Right ventricle myocardium superior (tissue), 1 donor: ENCODE measurements around the gene KRTAP4-8. TPM values are rescaled to one million over a fixed set of nuclear protein-coding genes. Genes with fewer than 3 reads are reported as not detected.
"Not testable (repeated sequence)": the region's sequence is repeated elsewhere in the genome, so short reads cannot be mapped to it uniquely, and the experiment has no call there.

Experiments
- ATAC-seq: fragments of 200-7000 bp; cut with Tn5 transposase; one replicate; pipeline ENCODE4 v1.9.1; 2020; ENCODE audit warnings: mild to moderate bottlenecking; ENCODE audit not compliant: poor library complexity
- DNase-seq: peaks from one replicate; pipeline ENCODE4 v3.0.0-alpha.2; 2020
- intact Hi-C: fragments of 100-400 bp; cut with DNase I; formaldehyde crosslinking; loops from one replicate; pipeline ENCODE4 v1.11.2; 2022
- total RNA-seq: library from RNA; stranded (reverse); fragmentation: NEBNext Ultra II Directional; extraction: Animal tissue kit (Norgen Biotek cat#: 25700); gene quantifications from one replicate; pipeline ENCODE4 v1.2.1, GENCODE V29; 2021
- donor health status: DM: no; HTN: yes; CAD: no; lungs with severe emphysema.

KRTAP4-8 gene
- total RNA-seq, 1 donor from 2014 or later: not detected

GRCh38 chr17:41116297-41116696 lies 18.4 kb upstream of the KRTAP4-8 start:
- intact Hi-C loops: no loop called here
- no peak for DNase-seq
- ATAC-seq: no peak

DNA sequence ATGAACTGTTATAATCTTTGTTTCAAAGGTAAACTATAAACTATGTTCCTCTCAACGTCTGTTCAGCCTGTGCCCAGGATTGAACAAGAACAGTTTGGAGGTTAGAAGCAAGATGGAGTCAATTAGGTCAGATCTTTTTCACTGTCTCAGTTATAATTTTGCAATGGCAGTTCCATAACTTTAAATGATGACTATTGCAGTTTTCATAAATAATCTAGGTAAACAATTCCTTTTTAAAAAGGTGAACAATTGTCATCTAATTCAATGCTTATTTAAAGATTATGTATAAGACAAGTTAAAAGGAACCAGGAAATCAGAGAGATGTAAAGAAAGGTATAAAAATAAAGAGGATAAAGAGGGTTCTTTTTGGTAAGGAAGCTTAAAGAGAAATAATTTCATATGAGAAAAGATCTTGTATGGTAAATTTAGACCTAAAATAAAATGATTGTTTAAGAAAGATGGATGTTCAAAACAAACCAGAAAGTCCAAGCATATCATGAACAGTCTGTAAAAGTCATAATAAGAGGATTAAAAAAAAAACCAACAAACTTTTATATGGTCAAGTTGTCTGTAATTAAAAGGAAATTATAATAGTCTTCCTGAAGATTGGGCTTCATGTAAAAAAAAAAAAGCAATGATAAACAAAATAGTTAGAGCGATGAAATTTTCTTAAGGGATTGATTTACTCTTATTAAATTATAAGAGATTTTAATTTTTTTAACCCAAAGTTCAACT lies 13.4 kb upstream of the KRTAP4-8 start:
- ATAC-seq (no peak), DNase-seq (no peak)
- intact Hi-C loops: no loop called here

DNA sequence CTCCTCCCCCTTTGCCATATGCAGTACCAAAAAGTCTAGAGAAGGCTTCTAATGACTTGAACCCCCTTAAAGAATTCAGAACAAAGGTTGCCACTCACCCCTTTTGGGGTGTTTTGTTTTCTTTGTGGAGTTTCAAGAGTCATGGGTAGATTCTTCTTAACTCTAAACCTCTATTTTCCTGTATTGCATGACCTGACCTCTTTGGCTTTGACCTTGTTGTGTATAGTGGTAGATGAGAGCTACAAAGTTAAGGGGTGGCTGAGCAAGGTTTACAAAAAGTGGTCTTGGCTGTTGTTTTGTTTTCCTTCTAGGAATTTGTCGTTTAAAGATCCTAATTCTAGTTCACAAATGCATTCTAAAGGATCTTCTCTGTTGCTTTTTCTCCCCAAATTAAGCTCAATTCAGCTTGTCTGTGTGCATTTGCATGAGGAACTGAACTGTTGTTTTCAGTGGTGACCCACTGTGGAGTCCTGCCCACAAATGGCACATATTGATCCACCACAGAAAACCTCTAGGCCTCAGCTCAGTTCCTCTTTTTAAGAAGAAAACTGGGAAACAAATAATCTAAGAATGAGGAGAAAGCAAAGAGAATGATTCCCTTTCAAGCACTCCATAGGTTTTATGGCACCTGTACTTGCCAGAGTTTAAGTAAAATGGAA lies 10.9 kb upstream of the KRTAP4-8 start:
- intact Hi-C loops, DNase-seq, ATAC-seq: not testable (repeated sequence)

DNA sequence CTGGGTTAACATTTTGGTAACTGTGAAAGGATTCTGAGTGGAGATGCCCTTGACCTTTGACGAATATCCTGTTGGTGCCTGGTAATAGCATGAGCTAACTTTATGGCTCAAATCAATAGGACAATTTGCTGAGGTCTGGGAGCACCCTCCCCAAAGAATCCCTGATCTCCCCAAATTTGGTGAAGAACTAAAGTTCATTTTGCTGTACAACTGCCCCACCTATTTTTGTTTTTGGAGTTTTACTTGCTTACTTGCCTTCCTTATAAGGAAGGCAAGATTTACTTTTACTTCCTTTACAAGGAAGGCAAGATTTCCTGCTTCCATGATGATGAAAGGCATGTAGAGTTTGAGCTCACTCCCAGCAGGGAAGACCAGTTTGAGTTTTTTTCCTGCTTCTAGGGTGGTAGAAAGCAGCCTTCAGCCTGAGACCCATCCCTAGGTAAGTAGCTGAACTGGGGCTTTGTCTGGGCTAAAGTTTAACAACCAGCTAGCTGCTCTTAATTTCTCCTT lies 10.1 kb upstream of the KRTAP4-8 start:
- DNase-seq: no peak
- intact Hi-C loops: no loop called here
- no peak for ATAC-seq

GRCh38 chr17:41105347-41105746 lies 7.4 kb upstream of the KRTAP4-8 start, which contains the start of gene KRTAP4-9:
Gene KRTAP4-9 (plus strand): TSS chr17:41105389. CDS start chr17:41105389, 0 bp downstream.
- ATAC-seq, DNase-seq, intact Hi-C loops: not testable (repeated sequence)

GRCh38 chr17:41104386-41105038 lies 6.6 kb upstream of the KRTAP4-8 start:
- ATAC-seq, DNase-seq, intact Hi-C loops: not testable (repeated sequence)

GRCh38 chr17:41103896-41104295 lies 6.0 kb upstream of the KRTAP4-8 start:
- ATAC-seq: no peak
- intact Hi-C loops: no loop called here
- no peak for DNase-seq

DNA sequence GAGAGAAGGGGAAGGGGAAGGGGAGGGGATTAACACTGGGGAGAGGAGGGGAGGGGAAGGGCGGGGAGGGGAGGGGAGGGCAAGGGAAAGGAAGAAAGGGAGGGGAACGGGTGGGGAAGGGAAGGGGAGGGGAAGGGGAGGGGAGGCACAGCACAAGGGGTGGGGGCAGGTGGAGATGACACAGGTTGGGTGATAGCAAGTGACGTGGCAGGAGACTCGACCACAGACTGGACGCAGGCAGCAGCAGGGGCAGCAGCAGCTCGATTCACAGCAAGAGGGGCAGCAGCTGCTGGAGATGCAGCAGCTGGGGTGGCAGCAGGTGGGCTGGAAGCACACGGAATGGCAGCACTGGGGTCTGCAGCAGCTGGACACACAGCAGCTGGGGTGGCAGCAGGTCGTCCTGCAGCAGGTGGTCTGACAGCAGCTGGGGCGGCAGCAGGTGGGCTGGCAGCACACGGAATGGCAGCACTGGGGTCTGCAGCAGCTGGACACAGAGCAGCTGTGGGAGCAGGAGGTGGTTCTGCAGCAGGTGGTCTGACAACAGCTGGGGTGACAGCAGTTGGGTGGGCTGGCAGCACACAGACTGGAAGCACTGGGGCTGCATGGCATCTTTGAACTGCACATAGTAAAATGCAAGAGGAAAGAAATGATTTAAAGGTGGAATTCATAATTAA lies 3.8 kb upstream of the KRTAP4-8 start, which contains the start of gene KRTAP4-16:
KRTAP4-16 (minus strand) TSS at position 624 of the 674 bp plus-strand sequence; CDS start at position 624, 0 bp downstream.
- DNase-seq (no peak), ATAC-seq (no peak)
- intact Hi-C loops: no loop called here

DNA sequence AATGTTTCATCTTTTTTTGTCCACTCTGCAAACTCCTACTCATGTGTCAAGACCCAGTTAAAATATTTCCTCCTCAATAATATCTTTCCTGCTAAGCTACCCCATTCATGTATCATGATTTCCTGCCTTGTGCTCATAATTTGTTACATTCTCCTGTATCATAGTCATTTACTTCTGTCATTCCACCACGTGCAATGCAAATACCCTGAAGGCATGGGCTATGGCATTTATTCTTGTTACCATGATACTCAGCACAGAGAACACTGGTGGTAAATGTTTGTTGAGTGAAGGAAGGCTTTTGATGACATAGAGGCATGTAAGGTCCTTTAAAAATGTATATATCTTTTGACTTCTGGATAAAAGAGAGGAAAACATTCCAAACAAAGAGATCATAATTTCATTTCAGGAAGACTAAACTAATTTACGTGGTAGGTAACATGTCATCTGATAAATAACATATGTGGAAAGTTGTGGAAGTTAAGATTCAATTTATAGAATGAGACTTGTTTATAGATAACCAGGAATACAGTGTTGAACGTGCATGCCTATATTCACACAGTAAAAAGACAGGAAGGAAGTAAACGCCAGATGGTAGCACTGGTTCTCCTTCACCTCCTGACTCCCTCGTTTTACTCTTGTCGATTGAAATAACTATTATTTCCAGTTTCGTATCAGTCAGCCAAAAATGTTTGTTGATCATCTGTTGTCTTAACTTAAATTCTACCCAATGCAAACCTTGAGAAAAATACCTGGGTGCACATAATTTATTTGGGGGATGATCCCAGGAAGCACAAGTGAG lies 1.9 kb upstream of the KRTAP4-8 start:
- intact Hi-C loops, DNase-seq, ATAC-seq: not testable (repeated sequence)

DNA sequence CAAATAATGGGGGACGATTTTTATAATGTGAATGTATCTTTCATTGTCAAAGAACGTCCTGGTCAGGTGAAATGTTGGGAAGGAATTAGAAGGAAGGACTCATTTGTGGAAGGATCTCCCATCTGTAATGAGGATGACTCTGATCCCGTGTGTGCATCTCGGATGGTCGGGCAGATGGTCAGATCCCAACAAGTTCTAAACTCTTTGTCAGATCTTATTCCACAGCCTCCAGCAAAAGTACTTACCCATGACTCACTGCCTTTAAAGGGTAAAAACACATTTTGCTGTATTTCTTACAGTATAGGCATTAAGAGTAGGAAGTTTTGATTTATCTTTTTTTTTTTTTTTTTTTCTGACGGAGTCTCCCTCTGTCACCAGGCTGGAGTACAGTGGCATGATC lies 539 bp upstream of the KRTAP4-8 start:
- DNase-seq: no peak
- intact Hi-C loops: no loop called here
- no peak for ATAC-seq

- DNase-seq (no peak), ATAC-seq (no peak)
- intact Hi-C loops: no loop called here
These were observed 1.9 kb downstream of the KRTAP4-8 start for GRCh38 chr17:41096055-41096454.

DNA sequence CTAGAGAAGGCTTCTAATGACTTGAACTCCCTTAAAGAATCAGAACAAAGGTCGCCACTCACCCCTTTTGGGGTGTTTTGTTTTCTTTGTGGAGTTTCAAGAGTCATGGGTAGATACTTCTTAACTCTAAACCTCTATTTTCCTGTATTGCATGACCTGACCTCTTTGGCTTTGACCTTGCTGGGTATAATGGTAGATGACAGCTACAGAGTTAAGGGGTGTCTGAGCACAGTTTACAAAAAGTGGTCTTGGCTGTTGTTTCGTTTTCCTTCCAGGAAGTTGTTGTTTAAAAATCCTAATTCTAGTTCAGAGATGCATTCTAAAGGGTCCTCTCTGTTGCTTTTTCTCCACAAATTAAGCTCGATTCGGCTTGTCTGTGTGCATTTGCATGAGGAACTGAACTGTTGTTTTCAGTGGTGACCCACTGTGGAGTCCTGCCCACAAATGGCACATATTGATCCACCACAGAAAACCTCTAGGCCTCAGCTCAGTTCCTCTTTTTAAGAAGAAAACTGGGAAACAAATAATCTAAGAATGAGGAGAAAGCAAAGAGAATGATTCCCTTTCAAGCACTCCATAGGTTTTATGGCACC lies 9.1 kb downstream of the KRTAP4-8 start:
- ATAC-seq, intact Hi-C loops, DNase-seq: not testable (repeated sequence)

DNA sequence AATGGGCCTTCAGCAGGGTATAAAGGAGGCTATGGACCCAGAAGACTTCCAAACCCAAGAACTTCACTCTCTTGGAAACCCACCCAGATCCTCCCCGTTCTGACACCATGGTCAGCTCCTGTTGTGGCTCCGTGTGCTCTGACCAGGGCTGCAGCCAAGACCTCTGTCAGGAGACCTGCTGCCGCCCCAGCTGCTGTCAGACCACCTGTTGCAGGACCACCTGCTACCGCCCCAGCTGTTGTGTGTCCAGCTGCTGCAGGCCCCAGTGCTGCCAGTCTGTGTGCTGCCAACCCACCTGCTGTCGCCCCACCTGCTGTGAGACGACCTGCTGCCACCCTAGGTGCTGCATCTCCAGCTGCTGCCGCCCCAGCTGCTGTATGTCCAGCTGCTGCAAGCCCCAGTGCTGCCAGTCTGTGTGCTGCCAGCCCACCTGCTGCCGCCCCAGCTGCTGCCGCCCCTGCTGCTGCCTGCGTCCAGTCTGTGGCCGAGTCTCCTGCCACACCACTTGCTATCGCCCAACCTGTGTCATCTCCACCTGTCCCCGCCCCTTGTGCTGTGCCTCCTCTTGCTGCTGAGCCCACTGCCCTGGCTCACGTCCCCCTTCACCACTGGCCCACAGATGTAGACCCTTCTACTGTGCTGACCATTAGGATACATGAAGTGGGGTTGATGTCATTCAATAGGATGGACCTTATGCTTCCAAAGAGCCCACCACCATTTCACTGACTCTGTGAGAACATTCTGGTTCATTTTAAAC lies 13.7 kb downstream of the KRTAP4-8 start, which contains the start of gene KRTAP4-7:
KRTAP4-7 (plus strand) TSS at position 51 of the 757 bp plus-strand sequence; CDS start at position 108, 57 bp downstream.
- intact Hi-C loops, DNase-seq, ATAC-seq: not testable (repeated sequence)

GRCh38 chr17:41083427-41083826 lies 14.5 kb downstream of the KRTAP4-8 start:
- ATAC-seq, DNase-seq, intact Hi-C loops: not testable (repeated sequence)

DNA sequence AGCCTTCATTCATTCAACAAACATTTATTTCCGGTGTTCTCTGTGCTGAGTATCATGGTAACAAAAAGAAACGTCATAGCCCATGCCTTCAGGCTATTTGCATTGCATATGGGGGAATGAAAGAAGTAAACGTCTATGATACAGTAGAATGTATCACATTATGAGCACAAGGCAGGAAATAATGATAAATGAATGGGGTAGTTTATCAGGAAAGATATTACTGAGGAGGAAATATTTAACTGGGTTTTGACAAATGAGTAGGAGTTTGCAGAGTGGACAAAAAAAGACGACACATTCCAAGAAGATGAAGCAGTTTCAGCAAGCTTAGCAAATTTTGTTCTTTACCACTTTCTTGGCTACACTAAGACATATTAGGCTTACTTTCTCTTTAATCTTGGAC lies 15.3 kb downstream of the KRTAP4-8 start:
- DNase-seq (no peak), ATAC-seq (no peak)
- intact Hi-C loops: no loop called here

GRCh38 chr17:41076788-41077187 lies 21.2 kb downstream of the KRTAP4-8 start:
- intact Hi-C loops: no loop called here

DNA sequence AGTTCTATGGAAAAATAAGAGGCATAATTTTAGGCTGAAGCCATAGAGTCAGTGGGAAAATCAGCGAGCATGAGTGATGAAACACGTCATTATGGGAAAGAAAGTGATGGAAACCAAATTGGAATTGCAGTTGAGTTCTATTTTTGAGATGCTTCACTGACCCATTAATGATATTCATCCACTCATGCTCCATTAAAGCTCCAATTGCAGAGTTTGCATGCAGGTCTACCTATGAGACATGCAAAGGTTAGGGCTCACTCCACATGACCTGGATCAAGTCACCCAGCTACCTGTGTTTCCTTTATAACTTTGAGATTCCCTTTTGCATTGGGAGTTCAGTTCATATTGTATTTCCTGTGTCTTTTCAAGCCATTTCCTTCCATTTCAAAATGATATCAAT lies 24.3 kb downstream of the KRTAP4-8 start:
- ATAC-seq: no peak
- no peak for DNase-seq
- intact Hi-C loops: no loop called here

More at GRCh38 chr17:41076788-41077187, 21.2 kb downstream of the KRTAP4-8 start:
- no peak for ATAC-seq
- no peak for DNase-seq
